GM19324 (cell line): ENCODE results near the gene BCAS3.
"Not testable (repeated sequence)": the region's sequence is repeated elsewhere in the genome, so short reads cannot be mapped to it uniquely, and the experiment has no call there.

ENCODE experiments used
- ATAC-seq: cut with Tn5 transposase; IDR thresholded peaks from one replicate; pipeline ENCODE4 v1.9.1; 2021; ENCODE audit warnings: mild to moderate bottlenecking, moderate library complexity; ENCODE audit not compliant: unreplicated experiment, low FRiP score

BCAS3 gene

DNA sequence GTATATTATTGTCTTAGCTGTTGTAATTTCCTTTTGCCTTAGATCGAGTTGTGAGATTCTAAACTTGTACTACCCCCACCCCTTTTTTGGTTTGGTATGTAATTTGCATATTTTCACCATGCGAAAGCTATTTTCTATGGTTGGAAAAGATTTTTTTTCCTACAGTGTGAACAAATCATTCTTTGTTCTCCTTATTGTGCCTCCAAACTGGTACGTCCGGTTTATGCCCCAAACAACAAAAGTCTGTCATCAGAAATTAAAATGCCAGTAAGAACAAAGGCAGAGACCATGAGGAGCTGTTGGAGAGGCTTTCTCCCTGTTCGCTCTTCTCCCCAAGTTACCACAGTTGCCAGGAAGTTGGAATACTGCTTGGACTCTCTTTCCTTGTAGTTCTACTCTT, 66.1 kb downstream of the BCAS3 start:
- ATAC-seq = no peak

DNA sequence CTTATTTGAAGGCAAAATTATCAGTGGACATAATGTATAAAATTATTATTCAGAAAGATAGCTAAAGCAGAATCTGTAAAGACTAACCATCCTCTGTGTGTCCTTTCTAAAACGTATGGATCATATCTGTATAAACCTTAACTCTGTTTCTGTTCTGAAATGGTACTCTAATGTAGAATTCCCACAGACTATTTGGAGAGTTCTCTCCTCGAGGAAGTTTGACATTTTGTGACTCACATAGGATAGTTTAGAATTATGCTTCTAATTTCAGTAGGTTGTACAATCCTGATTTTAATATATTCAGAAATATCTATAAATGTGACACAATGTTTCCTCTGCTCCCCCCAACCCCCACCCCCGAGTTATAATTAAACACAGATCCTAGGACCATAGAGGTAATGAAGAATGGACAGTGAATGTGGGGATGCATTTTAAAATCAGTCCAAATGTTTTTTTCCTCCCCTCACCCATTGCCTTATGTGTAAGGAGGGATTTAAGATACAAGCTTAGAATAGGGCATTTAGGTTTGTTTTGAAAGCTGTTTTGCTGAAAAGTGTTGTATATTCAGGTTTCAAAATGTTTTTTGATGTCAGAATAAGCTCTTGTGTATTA, 66.8 kb downstream of the BCAS3 start:
- no peak for ATAC-seq

DNA sequence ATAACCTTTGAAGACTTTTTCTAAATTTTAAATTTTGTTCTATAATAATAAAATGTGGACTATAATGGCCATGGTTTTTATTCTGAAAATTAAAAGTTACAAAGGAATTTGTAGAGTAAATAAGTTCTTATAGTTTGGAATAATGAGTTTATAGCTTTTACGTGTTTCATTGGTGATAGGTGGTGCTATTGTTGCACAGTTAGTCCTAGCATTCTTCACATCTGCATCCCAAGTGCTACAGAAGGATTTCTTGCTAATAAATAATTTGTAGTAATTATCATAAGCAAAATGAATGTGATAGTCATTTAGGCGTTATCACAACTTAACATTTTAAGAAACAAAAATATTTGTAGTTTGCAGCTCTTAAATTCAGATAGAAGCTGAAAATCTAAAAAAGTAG, 67.9 kb downstream of the BCAS3 start:
- ATAC-seq = no peak

DNA sequence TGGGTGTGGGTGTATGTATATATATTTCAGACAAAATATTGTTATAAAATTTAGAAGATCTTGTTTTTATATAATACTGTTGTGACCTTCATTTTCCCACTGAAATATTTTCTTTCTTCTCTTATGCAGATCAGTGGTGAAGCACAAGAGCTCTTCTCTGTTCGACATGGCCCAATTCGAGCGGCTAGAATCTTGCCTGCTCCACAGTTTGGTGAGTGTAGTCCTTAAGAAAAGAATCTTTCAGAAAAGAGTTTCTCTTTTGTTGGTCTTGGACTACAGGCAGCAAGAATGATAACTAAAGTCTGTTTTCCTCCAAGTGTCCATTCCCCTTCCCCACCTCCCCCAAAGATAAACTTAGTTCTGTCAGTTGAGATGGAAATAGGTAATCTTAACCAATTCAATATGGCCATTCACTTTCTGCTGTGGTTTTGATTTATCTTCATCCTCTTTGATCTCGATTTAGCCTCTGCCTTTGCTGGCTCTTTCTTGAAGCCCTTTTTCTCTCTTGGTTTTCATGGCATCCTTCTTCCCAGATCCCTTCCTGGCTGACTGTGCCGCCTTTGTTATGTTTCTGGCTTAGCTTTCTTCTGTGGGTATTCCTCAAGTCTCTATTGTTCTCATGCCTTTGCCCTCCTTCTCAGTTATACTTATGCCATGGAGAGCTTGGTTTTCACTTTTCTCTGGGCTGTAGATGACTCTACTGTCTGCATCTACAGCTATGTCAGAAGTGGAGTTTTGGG, 69.6 kb downstream of the BCAS3 start:
- ATAC-seq = no peak

DNA sequence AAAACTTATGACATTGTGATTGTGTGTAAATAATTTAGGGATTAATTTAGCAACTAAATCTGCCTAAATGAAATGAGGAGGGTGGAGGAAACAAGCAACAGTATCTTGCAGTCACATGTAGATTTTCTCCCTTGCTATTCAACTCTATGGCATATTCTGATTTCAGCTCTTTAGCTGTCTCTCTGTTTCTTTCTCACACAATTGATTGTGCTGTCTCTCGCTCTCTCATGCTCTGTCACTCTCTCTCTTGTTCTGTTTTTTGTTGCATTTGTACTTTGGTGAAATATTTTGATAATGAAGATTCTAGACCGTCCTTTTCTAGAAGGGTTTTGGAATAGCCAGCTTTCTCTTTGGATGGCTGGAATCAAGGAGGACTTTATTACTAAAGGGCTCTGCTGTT, 70.6 kb downstream of the BCAS3 start:
- ATAC-seq = no peak

DNA sequence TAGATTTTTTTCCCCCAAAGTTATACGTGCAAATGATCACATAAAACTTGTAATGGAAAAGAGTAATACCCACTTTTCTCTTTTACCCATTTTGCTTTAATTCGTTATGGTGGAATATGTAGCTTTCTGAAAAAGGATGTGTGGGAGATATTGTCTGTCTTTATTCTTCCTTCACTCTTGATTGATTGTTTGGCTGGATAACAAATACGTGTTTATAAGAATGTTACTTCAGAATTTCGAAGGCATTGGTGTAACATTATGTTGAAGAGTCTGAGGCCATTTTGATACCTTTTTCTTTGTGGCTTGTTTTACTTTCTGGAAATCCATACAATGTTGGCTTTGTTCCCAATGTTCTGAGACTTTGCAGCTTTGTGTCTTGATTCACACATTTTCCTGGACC, 71.4 kb downstream of the BCAS3 start:
- no peak for ATAC-seq

DNA sequence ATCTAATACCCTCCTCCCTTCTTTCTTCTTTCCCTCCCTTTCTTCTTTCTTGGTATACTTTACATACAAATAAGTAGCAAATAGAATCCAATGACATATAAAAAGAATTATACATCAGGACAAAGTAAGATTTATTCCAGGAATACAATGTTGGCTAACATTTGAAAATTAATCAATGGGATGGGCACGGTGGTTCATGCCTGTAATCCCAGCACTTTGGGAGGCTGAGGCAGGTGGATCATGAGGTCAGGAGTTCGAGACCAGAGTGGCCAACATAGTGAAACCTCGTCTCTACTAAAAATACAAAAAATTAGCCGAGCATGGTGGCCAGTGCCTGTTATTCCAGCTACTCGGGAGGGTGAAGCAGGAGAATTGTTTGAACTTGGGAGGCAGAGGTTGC, 72.1 kb downstream of the BCAS3 start:
- no peak for ATAC-seq

DNA sequence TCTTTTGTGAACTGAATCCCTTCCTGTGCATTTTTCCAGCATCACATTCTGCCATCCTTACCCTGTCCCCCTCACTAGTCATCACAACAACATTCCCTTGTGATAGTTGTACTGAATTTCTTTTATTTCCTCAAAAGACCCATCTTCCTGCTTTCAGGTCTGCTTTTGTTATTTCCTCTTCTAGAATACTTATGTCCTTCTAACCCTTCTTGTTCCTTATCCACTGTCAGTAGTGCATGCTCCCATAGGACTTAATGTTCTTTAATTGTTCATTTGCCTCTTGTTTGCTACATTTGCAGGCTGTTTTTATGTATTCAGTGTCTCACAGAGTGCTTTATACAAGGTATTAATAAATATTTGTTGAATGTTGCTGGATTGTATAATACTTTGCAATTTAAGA, 73.0 kb downstream of the BCAS3 start:
- no peak for ATAC-seq

DNA sequence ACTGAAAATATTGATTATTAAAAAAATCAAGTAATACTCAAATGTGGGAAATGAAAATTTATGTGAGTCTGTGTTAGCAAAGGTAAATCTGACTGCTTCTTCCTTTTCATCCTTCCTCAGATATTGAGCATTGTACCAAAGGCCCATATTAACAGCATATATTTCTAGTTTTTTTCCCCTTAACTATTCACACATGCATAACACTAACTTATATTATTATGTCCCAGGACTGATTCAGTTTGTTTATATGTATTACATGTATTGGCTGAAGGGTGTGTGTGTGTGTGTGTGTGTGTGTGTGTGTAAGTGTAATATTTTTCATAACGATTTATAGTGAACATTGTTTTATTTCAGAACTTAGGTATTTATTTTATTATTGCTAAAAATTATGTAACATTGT, 74.2 kb downstream of the BCAS3 start:
- no peak for ATAC-seq

DNA sequence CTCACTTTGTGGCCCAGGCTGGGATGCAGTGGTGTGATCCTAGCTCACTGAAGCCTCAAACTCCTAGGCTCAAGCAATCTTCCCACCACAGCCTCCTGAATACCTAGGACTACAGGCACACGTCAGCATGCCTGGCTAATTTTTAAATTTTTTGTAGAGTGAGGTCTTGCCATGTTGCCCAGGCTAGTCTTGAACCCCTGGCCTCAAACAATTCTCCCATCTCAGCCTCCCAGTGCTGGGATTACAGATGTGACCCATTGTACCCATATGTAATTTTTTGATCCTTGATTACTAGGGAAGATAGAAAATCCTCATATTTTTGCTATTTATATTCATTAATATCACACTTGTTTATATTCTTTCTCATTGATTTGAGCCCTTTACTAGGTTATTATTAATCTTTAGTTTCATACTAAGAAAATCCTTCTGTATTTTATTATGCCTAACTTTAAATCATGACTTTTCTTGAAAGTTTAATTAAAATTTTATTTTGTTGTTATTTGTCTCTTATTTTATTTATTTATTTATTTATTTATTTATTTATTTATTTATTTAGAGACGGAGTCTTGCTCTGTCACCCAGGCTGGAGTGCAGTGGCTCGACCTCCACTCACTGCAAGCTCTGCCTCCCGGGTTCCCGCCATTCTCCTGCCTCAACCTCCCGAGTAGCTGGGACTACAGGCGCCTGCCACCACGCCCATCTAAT, 75.4 kb downstream of the BCAS3 start:
- no peak for ATAC-seq

DNA sequence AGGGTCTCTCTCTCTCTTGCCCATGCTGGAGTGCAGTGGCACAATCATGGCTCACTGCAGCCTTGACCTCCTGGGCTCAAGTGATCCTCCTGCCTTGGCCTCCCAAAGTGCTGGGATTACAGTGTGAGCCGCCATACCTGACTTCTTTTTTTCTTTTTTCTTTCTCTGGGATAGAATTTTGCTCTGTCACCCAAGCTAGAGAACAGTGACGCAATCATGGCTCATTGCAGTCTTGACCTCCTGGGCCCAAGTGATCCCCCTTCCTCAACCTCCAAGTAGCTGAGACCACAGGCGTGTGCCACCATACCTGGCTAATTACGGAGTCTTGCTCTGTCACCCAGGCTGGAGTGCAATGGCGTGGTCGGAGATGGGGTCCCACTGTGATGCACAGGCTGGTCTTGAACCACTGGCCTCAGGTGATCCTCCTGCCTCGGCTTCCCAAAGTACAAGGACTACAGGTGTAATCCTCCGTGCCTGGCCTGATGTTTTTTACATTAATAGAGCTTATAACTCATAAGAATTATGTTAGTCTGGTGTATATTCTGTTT, 76.5 kb downstream of the BCAS3 start:
- no peak for ATAC-seq

DNA sequence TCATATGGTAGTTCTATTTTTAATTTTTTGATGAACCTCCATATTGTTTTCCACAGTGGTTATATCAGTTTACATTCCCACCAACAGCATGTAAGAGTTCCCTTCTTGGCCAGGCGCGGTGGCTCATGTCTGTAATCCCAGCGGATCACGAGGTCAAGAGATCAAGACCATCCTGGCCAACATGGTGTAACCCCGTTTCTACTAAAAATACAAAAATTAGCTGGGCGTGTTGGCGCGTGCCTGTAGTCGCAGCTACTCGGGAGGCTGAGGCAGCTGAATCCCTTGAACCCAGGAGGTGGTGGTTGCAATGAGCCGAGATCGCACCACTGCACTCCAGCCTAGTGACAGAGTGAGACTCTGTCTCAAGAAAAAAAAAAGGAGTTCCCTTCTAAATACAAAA, 79.1 kb downstream of the BCAS3 start:
- not testable (repeated sequence) for ATAC-seq

DNA sequence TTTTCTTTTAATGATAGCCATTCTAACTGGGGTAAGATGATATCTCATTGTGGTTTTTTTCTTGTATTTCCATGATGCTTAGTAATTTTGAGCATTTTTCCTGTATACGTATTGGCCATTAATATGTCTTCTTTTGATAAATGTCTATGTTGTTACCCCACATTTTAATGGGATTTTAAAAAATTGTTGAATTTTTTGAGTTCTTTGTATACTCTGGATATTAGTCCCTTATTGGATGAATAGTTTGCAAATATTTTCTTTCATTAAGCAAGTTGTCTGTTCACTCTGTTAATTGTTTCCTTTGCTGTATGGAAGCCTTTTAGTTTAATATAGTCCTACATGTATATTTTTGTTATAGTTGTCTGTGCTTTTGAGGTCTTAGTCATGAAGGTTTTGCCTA, 79.8 kb downstream of the BCAS3 start:
- ATAC-seq = no peak

DNA sequence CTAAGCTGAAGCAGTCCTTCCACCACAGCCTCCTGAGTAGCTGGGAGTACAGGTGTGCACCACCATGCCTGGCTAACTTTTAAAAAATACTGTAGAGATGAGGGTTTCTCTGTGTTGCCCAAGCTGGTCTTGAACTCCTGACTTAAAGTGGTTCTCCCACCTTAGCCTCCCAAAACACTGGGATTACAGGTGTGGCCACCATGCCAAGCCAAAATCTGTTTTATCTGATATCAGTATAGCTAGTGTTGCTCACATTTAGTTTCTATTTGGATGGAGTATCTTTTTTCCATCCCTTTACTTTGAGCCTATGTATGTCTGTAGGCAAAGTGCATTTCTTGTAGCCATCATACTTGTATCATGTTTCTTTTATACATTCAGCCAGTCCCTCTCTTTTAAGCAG, 82.1 kb downstream of the BCAS3 start:
- no peak for ATAC-seq

DNA sequence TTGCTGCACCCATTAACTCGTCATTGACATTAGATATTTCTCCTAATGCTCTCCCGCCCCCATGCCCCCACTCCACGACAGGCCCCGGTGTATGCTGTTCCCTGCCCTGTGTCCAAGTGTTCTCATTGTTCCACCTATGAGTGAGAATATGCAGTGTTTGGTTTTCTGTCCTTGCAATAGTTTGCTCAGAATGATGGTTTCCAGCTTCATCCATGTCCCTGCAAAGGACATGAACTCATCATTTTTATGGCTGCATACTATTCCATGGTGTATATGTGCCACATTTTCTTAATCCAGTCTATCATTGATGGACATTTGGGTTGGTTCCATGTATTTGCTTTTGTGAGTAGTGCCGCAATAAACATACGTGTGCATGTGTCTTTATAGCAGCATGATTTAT, 83.7 kb downstream of the BCAS3 start:
- ATAC-seq = not testable (repeated sequence)

DNA sequence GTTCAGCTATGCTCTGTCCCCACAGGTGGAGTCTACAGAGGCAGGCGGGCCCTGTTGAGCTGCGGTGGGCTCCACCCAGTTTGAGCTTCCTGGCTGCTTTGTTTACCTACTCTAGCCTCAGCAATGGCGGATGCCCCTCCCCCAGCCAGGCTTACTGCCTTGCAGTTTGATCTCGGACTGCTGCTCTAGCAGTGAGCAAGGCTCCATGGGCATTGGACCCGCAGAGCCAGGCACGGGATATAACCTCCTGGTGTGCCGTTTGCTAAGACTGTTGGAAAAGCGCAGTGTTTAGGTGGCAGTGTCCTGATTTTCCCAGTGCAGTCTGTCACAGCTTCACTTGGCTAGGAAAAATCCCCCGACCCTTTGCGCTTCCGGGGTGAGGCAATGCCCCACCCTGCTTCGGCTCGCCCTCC, 89.1 kb downstream of the BCAS3 start:
- no peak for ATAC-seq

DNA sequence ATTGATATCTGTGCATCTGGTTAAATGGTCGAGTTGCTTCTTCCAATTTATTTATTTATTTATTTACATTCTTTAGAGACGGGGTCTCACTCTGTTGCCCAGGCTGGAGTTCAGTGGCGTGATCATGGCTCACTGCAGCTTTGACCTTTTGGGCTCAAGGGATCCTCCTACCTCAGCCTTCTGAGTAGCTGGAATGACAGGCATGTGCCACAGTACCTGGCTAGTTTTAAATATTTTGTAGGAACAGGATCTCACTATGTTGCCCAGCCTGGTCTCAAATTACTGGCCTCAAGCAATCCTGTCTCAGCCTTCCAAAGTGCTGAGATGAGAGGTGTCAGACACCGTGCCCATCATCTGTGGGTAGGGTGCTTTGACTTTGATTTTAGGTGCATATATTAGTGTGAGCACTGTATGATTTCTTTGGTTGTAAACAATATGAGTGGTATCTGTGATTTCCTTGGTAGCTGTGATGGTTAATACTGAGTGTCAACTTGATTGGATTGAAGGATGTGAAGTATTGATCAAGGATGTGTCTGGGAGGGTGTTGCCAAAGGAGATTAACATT, 90.2 kb downstream of the BCAS3 start:
- ATAC-seq = no peak

DNA sequence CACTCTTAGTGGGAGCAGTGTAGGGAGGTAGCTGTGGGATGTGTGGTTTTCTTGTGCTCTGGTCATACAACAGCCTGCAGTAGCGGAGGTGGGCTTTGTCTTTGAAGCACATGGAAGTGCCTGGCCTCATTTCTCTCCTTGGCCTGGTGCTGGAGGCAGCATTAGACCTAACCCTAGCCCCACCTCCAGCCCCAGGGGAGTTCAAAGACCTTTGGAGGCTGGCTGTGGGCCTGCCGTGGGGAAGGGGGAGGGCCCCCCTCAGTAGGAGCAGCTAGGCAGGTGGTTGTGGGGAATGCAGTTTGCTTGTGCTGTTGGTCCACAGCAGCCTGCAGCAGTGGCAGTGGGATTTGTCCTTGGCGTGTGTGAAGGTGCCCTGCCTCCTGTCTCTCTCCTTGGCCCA, 91.7 kb downstream of the BCAS3 start:
- no peak for ATAC-seq

DNA sequence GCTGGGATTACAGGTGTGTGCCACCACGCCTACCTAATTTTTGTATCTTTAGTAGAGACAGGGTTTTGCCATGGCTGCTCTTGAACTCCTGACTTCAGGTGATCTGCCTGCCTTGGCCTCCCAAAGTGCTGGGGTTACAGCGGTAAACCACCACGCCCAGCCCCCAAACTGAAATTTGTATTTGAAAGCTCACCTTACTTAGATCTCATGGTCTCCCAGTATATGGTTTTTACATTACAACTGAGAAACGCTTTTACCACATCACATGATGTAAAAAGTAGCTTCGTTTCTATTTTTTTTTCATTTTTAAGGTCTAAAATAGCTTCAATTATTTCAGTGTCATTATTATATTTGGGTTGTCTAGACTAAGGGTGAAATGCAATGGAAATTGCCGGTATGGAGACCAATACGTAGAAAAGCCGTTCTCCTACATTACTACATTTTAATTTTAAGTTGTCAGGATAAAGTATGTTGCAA, 93.3 kb downstream of the BCAS3 start:
- no peak for ATAC-seq

DNA sequence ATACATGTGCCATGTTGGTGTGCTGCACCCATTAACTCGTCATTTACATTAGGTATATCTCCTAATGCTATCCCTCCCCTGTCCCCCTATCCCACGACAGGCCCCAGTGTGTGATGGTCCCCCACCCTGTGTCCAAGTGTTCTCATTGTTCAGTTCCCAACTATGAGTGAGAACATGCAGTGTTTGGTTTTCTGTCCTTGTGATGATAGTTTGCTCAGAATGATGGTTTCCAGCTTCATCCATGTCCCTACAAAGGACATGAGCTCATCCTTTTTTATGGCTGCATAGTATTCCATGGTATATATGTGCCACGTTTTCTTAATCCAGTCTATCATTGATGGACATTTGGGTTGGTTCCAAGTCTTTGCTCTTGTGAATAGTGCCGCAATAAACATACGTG, 94.0 kb downstream of the BCAS3 start:
- not testable (repeated sequence) for ATAC-seq

DNA sequence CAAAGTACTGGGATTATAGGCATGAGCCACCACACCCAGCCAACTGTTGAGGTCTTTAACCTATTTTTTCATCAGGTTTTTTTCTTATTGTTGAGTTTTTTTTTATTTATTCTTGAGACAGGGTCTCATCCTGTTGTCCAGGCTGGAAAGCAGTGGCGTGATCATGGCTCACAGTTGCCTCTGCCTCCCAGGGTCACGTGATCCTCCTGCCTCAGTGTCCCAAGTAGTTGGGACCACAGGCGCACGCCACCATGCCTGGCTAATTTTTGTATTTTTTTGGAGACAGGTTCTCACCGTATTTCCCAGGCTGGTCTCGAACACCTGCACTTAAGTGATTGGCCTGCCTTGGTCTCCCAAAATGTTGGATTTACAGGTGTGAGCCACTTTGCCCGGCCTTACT, 95.9 kb downstream of the BCAS3 start:
- ATAC-seq = no peak
